ENCODE data around the gene PAIP2B.

GRCh38 chr2:71216501-71216900 is 10.4 kb downstream of the PAIP2B start:
- TF ChIP-seq CTCF (IDR thresholded peaks at IDR 0.05) (no peak), EZH2 (IDR thresholded peaks at IDR 0.05) (no peak), EZH2phosphoT487 (IDR thresholded peaks at IDR 0.05) (no peak)
